ENCODE results near the gene SS18L1.

The SS18L1 gene

DNA sequence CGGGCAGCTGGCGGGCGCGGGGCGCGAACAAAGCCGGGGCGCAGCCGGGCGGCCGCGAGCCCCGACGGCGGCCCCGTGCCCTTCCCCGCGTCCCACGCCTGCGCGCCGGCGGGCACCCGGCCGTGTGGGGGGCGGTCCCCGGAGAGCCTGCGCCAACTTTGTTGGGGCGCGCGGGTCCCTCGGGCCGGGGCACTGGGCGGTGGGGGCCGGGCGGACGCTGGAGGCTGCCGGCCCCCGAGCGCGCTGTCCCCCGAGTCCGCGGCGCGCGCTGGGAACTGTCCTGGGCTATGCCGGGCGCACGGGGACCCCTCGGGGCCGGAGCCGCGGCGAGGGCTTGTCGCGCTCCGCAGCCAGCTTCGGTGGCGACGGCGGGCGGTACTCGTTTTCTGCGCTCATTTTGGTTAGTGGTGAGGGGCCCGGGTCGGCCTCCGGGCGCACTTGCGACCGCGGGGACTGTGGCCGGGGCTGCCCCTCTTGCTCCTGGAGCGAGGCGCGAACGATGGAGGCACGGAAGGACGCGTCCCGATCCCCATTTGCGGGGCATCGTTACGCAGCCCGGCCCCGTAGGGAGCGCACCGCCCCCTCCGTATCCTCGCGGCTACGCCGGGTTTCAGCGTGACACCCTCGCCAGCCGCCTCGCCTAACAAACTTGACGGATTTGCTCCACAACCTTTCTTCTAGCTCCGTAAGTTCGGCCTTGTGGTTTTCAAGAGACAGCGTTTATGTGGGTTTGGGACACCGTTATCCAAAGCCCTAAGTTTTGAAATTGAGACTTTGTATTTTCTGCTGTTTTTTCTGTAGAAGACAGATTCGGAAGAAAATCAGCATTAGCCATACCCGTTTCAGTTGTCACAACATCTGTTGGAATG, 622 bp downstream of the SS18L1 start:
- Histone ChIP-seq H3K36me3 (ENCODE audit: insufficient read depth, low read length) (peaks cover 13% of the 10 kb centered on the region; the same call in 1 of the 2 replicates), H3K4me2 (ENCODE audit: low read depth, low read length, poor library complexity, severe bottlenecking) (peak overlapping the region; percentile 100), H3K9me3 (ENCODE audit: insufficient read depth, low read depth, low read length) (no peaks in the 10 kb centered on the region), H3K4me1 (ENCODE audit: insufficient read depth, low read length, poor library complexity, severe bottlenecking) (peaks cover 44% of the 10 kb centered on the region), H4K20me1 (ENCODE audit: insufficient read depth, low read length, poor library complexity, severe bottlenecking) (peaks cover 82% of the 10 kb centered on the region), H3K27me3 (ENCODE audit: insufficient read depth, low read length, poor library complexity, severe bottlenecking) (no peaks in the 10 kb centered on the region), H3K9ac (ENCODE audit: low read depth, low read length, poor library complexity, severe bottlenecking) (peak overlapping the region; percentile 78), H3K9me2 (replicated peaks; ENCODE audit: low read depth, low read length) (no peaks in the 10 kb centered on the region), H3K79me2 (ENCODE audit: insufficient read depth, low read length) (peaks cover 92% of the 10 kb centered on the region), H3F3A (ENCODE audit: low read depth) (no peaks in the 10 kb centered on the region), H3K4me3 (ENCODE audit: low read length, poor library complexity, severe bottlenecking) (peak overlapping the region; percentile 94), H2AFZ (ENCODE audit: low read length) (peak overlapping the region; percentile 58; the same call in 1 of the 2 replicates)
- TF ChIP-seq, protein P1, sequence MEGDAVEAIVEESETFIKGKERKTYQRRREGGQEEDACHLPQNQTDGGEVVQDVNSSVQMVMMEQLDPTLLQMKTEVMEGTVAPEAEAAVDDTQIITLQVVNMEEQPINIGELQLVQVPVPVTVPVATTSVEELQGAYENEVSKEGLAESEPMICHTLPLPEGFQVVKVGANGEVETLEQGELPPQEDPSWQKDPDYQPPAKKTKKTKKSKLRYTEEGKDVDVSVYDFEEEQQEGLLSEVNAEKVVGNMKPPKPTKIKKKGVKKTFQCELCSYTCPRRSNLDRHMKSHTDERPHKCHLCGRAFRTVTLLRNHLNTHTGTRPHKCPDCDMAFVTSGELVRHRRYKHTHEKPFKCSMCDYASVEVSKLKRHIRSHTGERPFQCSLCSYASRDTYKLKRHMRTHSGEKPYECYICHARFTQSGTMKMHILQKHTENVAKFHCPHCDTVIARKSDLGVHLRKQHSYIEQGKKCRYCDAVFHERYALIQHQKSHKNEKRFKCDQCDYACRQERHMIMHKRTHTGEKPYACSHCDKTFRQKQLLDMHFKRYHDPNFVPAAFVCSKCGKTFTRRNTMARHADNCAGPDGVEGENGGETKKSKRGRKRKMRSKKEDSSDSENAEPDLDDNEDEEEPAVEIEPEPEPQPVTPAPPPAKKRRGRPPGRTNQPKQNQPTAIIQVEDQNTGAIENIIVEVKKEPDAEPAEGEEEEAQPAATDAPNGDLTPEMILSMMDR (conservative IDR thresholded peaks at IDR 0.05; ENCODE audit: low read length) = no peak
- no peak for TF ChIP-seq EZH2phosphoT487 (IDR thresholded peaks at IDR 0.05; ENCODE audit: borderline replicate concordance)

GRCh38 chr20:62145688-62146018, 2.1 kb downstream of the SS18L1 start:
- no peaks in the 10 kb centered on the region for H3K27me3 ChIP-seq (ENCODE audit: insufficient read depth, low read length, poor library complexity, severe bottlenecking)
- H3K9me2 ChIP-seq (replicated peaks; ENCODE audit: low read depth, low read length) = no peaks in the 10 kb centered on the region
- peaks cover 34% of the 10 kb centered on the region for H3K4me1 ChIP-seq (ENCODE audit: insufficient read depth, low read length, poor library complexity, severe bottlenecking)
- peaks cover 92% of the 10 kb centered on the region for H3K79me2 ChIP-seq (ENCODE audit: insufficient read depth, low read length)
- no peaks in the 10 kb centered on the region for H3K36me3 ChIP-seq (ENCODE audit: insufficient read depth, low read length)
- H3K4me3 ChIP-seq (ENCODE audit: low read length, poor library complexity, severe bottlenecking) = peak overlapping the region; percentile 89
- no peaks in the 10 kb centered on the region for H3F3A ChIP-seq (ENCODE audit: low read depth)
- H3K9me3 ChIP-seq (ENCODE audit: insufficient read depth, low read depth, low read length) = no peaks in the 10 kb centered on the region
- H4K20me1 ChIP-seq (ENCODE audit: insufficient read depth, low read length, poor library complexity, severe bottlenecking) = peaks cover 75% of the 10 kb centered on the region
- no peak overlapping the region for H2AFZ ChIP-seq (ENCODE audit: low read length)
- H3K9ac ChIP-seq (ENCODE audit: low read depth, low read length, poor library complexity, severe bottlenecking) = peak overlapping the region; percentile 78
- no peak for TF ChIP-seq EZH2phosphoT487 (IDR thresholded peaks at IDR 0.05; ENCODE audit: borderline replicate concordance)
- TF ChIP-seq, protein P1 (conservative IDR thresholded peaks at IDR 0.05; ENCODE audit: low read length) = no peak
- H3K4me2 ChIP-seq (ENCODE audit: low read depth, low read length, poor library complexity, severe bottlenecking) = peak overlapping the region; percentile 100

GRCh38 chr20:62146019-62146755, 2.6 kb downstream of the SS18L1 start:
- Histone ChIP-seq H3K4me3 (ENCODE audit: low read length, poor library complexity, severe bottlenecking) (peak overlapping the region; percentile 89), H3K9me3 (ENCODE audit: insufficient read depth, low read depth, low read length) (no peaks in the 10 kb centered on the region)
- TF ChIP-seq EZH2phosphoT487 (IDR thresholded peaks at IDR 0.05; ENCODE audit: borderline replicate concordance) = no peak
- TF ChIP-seq, protein P1 (conservative IDR thresholded peaks at IDR 0.05; ENCODE audit: low read length) = no peak

More at GRCh38 chr20:62146019-62146755, 2.6 kb downstream of the SS18L1 start:
- Histone ChIP-seq H3K27me3 (ENCODE audit: insufficient read depth, low read length, poor library complexity, severe bottlenecking) (no peaks in the 10 kb centered on the region), H3K4me1 (ENCODE audit: insufficient read depth, low read length, poor library complexity, severe bottlenecking) (peaks cover 29% of the 10 kb centered on the region), H3F3A (ENCODE audit: low read depth) (no peaks in the 10 kb centered on the region), H3K9ac (ENCODE audit: low read depth, low read length, poor library complexity, severe bottlenecking) (peak overlapping the region; percentile 78), H2AFZ (ENCODE audit: low read length) (no peak overlapping the region), H3K79me2 (ENCODE audit: insufficient read depth, low read length) (peaks cover 92% of the 10 kb centered on the region), H4K20me1 (ENCODE audit: insufficient read depth, low read length, poor library complexity, severe bottlenecking) (peaks cover 75% of the 10 kb centered on the region), H3K9me2 (replicated peaks; ENCODE audit: low read depth, low read length) (no peaks in the 10 kb centered on the region), H3K36me3 (ENCODE audit: insufficient read depth, low read length) (no peaks in the 10 kb centered on the region), H3K4me2 (ENCODE audit: low read depth, low read length, poor library complexity, severe bottlenecking) (peak overlapping the region; percentile 100)
